GM19193 (cell line): Measurements from ENCODE around the gene TTC3.

Experiments
- POLR2A ChIP-seq: IDR thresholded peaks from 4 replicates; pipeline ENCODE4 v1.6.1; 2011; ENCODE audit not compliant: insufficient read depth, insufficient read length; ENCODE audit errors: extremely low read depth

The TTC3 gene

GRCh38 chr21:37159053-37159776 is 86.2 kb downstream of the TTC3 start:
- TF ChIP-seq POLR2A = no peak

- TF ChIP-seq POLR2A = no peak
Observed at GRCh38 chr21:37159949-37160348, 86.9 kb downstream of the TTC3 start.

GRCh38 chr21:37164742-37165141 is 91.7 kb downstream of the TTC3 start:
- TF ChIP-seq POLR2A = no peak

DNA sequence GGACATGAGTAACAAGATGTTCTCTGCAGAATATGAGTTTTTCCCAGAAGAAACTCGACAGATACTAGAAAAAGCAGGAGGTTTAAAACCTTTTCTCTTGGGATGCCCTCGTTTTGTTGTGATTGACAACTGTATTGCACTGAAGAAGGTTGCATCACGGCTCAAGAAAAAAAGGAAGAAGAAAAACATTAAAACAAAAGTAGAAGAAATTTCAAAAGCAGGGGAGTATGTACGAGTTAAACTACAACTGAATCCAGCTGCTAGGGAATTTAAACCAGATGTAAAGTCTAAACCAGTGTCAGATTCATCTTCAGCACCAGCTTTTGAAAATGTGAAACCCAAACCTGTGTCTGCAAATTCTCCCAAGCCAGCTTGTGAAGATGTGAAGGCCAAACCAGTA is 92.5 kb downstream of the TTC3 start:
- no peak for TF ChIP-seq POLR2A

GRCh38 chr21:37166733-37167132 is 93.7 kb downstream of the TTC3 start:
- TF ChIP-seq POLR2A = no peak

GRCh38 chr21:37168666-37169065 is 95.6 kb downstream of the TTC3 start:
- no peak for TF ChIP-seq POLR2A

DNA sequence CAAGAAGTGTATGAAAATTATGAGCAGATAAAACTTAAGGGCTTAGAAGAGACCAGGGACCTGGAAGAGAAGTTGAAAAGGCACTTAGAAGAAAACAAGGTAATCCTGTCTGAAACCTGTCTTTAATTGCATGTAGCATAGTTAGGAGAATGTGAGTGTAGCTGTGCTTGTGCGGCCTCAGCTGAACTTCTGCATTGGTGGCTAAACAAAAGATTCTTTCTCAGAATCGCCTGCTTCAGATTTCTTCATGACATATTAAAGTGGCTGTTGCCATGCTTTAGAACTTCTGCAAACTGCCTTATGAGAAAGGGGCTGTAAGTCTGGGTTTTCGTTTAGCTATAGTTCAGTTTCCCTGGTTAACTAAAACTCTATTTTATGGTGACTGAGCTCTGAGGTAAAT is 99.6 kb downstream of the TTC3 start:
- no peak for TF ChIP-seq POLR2A

DNA sequence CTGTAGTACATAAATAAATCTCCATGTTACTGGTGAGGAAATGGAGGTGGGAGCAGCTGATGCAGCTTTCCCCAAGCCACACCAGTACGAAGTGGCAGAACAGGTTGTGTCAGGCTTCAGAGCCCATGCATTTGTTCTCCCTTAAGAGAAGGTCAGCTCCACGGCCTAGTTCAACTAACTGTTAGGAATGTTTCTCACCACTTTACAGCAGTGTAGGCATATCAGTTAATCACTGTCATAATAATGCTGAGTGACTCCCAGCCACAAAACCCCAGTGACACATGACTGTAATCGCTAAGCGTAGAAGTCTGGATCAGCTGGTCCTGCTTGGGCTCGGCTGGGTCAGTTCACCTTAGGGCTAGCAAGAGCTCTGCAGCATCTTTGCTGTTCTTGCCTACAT is 103.7 kb downstream of the TTC3 start:
- no peak for TF ChIP-seq POLR2A

DNA sequence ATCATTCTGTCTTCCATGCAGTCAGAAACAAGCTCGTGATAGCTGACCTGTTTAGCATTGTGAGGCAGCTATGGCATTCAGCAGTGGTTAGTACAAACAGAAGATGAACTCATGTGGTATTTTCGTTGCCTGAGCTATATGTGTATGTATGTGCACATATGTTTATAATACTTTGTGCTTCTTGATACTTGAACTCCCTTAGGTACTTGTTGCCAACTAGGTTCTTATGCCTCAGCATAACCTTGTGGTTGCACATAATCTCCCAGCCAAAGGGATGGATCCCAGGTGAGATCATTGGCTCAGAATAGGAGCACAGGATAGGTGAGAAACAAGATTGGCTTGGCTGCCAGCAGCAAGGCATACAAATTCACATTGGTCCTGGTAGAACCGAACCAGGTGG is 108.0 kb downstream of the TTC3 start:
- no peak for TF ChIP-seq POLR2A

GRCh38 chr21:37182222-37182621 is 109.2 kb downstream of the TTC3 start:
- no peak for TF ChIP-seq POLR2A

- TF ChIP-seq POLR2A = no peak
Observed at GRCh38 chr21:37183749-37184148, 110.7 kb downstream of the TTC3 start.

- no peak for TF ChIP-seq POLR2A
Observed at GRCh38 chr21:37184784-37185593, 111.9 kb downstream of the TTC3 start.

DNA sequence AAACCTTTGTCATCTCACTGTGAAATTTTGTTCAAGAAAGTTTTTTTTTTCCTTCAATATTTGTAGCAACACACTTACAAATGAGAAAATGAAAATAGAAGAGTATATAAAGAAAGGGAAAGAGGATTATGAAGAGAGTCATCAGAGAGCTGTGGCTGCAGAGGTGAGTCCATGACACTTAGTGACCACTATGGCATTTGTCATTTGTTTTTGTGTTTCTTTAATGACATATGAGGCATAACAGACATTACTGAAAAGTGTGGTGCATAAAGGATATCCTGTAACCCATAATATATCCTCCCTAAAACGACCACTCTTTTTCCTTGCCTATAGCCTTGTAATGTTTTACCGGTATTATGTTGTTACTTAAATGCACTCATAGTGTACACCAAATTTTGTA is 113.9 kb downstream of the TTC3 start:
- no peak for TF ChIP-seq POLR2A

DNA sequence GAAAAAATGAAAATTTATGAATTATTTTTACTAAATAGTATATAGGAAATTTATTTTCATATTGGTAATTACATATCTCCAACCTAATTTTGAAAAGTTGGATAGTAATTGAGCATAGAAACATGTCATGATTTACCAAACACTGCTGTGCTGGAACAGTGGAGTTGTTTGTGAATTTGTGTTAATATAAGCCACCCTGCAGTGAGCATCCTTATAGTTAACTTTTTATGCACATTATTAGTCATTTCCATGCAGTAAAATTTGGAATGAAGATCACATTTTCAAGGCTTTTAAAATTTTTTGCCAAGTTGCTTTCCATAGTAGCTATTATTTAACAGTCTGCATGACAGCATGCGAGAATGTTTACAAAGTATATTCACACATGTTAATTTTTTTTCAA is 115.8 kb downstream of the TTC3 start:
- TF ChIP-seq POLR2A = no peak

GRCh38 chr21:37192019-37192418 is 119.0 kb downstream of the TTC3 start:
- TF ChIP-seq POLR2A = no peak

DNA sequence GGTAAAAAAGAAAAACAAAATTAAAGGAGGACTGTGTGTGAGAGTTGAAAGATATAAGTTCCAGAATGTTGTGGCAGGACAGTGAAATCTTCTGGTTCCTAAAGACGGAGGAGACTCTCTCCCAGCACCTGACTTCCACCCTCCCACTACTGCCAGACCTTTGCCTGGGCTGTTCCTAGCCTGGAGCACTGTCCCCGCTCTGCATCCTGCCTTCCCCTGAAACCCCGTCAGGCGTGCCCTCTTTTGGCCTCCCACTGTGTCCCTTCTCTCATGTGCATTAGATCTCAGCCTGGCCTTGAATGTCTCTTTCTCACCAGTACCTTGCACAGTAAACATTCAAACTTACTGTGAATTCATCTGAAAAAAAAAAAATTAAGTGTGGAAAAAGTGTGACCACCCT is 120.0 kb downstream of the TTC3 start:
- TF ChIP-seq POLR2A = no peak
